HG02588 (cell line): ENCODE results near the gene RORC.
"Not testable (repeated sequence)": the region's sequence is repeated elsewhere in the genome, so short reads cannot be mapped to it uniquely, and the experiment has no call there.

ENCODE experiments used
- ATAC-seq: cut with Tn5 transposase; IDR thresholded peaks from one replicate; pipeline ENCODE4 v1.9.1; 2021; ENCODE audit warnings: mild to moderate bottlenecking, moderate library complexity; ENCODE audit not compliant: unreplicated experiment

The RORC gene

GRCh38 chr1:151831605-151832004, at the start of gene RORC:
TSS of gene RORC (minus strand) at chr1:151831802. CDS start at chr1:151831764, 38 bp downstream.
- ATAC-seq, result no peak

GRCh38 chr1:151875419-151876097, 44.0 kb upstream of the RORC start:
- no peak for ATAC-seq

- ATAC-seq, result not testable (repeated sequence)
Measured at GRCh38 chr1:151872776-151873175, 41.2 kb upstream of the RORC start.

GRCh38 chr1:151871284-151872030, 39.9 kb upstream of the RORC start:
- no peak for ATAC-seq

- no peak for ATAC-seq
Measured at GRCh38 chr1:151868486-151868885, 36.9 kb upstream of the RORC start.

- no peak for ATAC-seq
Measured at GRCh38 chr1:151867765-151868411, 36.3 kb upstream of the RORC start.

GRCh38 chr1:151867321-151867720, 35.7 kb upstream of the RORC start:
- no peak for ATAC-seq

- ATAC-seq, result no peak
Measured at GRCh38 chr1:151864411-151864810, 32.8 kb upstream of the RORC start.

- no peak for ATAC-seq
Measured at GRCh38 chr1:151862604-151863003, 31.0 kb upstream of the RORC start.

- ATAC-seq, result no peak
Measured at GRCh38 chr1:151860504-151861187, 29.0 kb upstream of the RORC start.

GRCh38 chr1:151859891-151860293, 28.3 kb upstream of the RORC start:
- no peak for ATAC-seq

- ATAC-seq, result no peak
Measured at GRCh38 chr1:151858886-151859665, 27.5 kb upstream of the RORC start.

GRCh38 chr1:151858030-151858746, 26.6 kb upstream of the RORC start:
- ATAC-seq, result no peak

- ATAC-seq, result no peak
Measured at GRCh38 chr1:151855933-151856332, 24.3 kb upstream of the RORC start.

- ATAC-seq, result not testable (repeated sequence)
Measured at GRCh38 chr1:151855516-151855915, 23.9 kb upstream of the RORC start.

- ATAC-seq, result no peak
Measured at GRCh38 chr1:151854658-151855057, 23.1 kb upstream of the RORC start.

- ATAC-seq, result no peak
Measured at GRCh38 chr1:151853411-151853943, 21.9 kb upstream of the RORC start, which contains the start of gene THEM5. TSS of gene THEM5 (minus strand) at chr1:151853712. CDS start at chr1:151853565, 147 bp downstream.

GRCh38 chr1:151852733-151853132, 21.1 kb upstream of the RORC start:
- ATAC-seq, result no peak

GRCh38 chr1:151851886-151852285, 20.3 kb upstream of the RORC start:
- ATAC-seq, result no peak
